COLO668 (cell line): ENCODE results near the gene PALS1.
"Not testable (repeated sequence)": the region's sequence is repeated elsewhere in the genome, so short reads cannot be mapped to it uniquely, and the experiment has no call there.

Experiments used
- DNase-seq: peaks from one replicate; lab custom pipeline; 2025; ENCODE audit not compliant: unreplicated experiment; lab: John Stamatoyannopoulos, UW

PALS1 gene

GRCh38 chr14:67257906-67258305, 16.7 kb downstream of the PALS1 start:
- DNase-seq = no peak

DNA sequence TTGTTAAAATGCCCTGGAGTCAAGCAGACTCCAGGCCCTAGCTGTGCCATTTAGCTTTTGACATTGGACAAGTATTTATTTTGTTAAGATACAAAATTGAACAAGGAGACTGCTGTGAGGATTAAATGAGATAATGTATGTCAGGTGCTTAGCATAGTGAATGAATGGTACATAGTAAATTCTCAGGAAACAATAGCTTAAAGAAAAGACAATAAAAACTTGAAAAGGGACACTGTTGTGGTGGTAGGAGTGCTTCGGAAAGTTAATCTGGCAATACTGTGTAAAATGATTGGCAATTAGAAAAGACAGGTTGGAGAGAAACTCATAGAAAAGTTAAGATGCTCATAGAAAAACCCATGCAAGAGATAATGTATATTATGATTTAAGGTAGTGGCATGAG, 19.7 kb downstream of the PALS1 start:
- no peak for DNase-seq

DNA sequence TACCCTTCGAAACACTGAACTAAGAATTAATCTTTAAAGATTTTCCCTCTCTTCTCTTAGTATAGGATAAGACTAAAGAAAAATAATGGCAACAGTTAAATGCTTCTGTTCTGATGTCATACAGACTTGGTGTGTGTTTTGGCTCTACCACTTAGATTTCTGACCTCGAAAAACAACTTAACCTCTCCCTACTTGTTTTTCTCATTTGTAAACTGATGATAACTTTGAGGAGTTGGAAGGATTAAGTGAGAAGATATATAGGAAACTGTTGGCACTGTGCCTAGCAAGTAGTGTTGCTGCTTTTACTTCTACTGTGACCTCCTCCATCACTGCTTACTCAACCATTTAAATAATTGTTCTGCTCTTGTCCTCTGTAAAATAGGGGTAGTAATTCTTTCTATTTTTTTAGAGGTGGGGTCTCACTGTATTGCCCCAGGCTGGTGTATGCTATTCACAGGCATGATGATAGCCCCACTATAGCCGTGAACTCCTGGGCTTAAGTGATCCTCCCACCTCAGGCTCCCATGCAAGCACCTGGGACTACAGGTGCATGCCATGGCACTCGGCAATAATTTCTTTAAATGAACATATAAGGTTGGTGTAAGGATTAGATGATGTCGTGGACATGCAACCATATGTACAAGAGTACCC, 22.4 kb downstream of the PALS1 start:
- no peak for DNase-seq

DNA sequence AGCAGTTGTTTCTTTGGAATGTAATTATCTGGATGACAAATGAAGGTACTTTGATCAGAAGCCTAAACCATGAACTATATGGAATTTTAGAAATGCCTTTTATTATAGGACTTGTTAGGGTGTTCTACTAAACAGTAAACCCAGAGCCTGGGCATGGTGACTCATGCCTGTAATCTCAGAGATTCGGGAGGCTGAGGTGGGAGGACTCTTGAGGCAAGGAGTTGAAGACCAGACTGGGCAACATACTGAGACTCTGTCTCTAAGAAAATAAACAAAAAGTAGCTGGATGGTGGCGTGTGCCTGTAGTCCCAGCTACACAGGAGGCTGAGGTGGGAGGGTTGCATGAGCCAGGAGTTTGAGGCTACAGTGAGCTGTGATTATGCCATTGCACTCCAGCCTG, 23.9 kb downstream of the PALS1 start:
- no peak for DNase-seq

GRCh38 chr14:67267576-67268328, 26.5 kb downstream of the PALS1 start:
- DNase-seq = no peak

DNA sequence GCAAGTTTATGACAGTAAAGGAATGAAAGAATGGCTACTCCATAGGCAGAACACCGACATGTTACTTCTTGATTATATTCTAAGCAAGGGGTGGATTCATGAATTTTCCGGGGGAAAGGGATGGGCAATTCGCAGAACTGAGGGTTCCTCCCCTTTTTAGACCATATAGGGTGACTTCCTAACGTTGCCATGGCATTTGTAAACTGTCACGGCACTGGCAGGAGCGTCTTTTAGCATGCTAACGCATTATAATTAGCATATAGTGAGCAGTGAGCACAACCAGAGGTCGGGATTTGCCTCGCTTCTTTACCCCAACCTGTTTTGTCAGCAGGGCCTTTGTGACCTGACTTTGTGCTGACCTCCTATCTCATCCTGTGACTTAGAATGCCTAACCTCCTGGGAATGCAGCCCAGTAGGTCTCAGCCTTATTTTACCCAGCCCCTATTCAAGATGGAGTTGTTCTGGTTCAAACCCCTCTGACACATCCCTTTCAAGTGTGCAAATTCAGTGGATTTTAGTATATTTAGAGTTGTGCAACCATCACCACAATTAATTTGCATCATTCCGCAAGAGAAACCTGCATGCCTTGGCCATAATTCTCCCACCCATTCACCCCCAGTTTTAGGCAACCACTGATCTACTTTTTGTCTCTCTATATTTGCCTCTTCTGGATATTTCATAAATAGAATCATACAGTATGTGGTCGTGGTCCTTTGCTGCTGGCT, 27.4 kb downstream of the PALS1 start:
- no peak for DNase-seq

GRCh38 chr14:67269298-67270060, 28.2 kb downstream of the PALS1 start:
- DNase-seq = no peak

DNA sequence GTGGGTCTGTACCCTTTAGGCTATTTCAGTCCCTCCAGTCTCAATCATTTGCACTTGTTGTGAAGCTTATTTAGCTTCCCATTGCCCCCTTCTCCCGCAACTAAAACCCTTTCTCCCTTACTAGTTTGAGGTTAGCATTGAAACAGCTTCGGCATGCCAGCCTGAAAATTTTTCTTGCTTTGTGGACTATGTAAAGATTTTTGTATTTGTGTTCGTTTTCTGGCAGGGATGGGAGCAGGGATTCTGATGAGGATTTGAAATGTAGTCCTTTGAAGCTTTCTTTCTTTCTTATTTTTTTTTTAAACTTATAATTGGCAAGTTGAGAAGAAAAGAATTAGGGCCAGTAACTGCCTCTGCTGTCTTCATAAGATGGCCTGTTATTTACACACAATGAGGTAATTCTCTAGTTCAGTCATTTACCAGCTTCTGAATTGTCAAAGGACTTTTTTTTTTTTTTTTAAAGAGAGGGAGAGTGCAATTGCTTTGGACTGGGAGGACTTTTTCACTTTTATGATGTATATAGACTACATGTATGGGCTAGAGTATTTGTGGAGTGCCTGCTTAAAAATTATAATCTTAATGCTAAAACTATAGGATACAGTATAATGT, 29.0 kb downstream of the PALS1 start:
- no peak for DNase-seq

DNA sequence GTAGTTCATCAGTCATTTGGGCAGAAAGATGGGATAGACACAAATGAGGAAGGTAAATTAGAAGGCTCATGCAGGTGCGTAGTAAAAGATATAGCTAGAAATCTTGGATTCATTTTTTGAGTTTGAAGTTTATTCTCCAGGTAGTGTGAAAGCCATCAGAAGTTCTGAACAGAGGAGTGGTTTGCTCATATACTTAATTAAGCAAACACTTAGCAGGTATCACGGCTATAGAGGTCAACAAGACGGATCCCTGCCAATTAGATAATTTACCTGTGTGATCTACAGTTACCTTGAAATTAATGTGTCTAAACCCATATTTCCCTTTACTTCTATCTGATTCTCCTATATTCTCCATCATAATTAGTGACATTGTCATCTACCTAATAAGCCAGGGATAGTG, 29.7 kb downstream of the PALS1 start:
- no peak for DNase-seq

DNA sequence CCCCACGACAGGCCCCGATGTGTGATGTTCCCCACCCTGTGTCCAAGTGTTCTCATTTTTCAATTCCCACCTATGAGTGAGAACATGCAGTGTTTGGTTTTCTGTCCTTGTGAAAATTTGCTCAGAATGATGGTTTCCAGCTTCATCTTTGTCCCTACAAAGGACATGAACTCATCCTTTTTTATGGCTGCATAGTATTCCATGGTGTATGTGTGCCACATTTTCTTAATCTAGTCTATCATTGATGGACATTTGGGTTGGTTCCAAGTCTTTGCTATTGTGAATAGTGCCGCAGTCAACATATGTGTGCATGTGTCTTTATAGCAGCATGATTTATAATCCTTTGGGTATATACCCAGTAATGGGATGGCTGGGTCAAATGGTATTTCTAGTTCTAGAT, 32.0 kb downstream of the PALS1 start:
- DNase-seq = not testable (repeated sequence)

- DNase-seq = no peak
These were observed 34.9 kb downstream of the PALS1 start for GRCh38 chr14:67276131-67276530.

GRCh38 chr14:67280506-67280905, 39.3 kb downstream of the PALS1 start:
- no peak for DNase-seq

DNA sequence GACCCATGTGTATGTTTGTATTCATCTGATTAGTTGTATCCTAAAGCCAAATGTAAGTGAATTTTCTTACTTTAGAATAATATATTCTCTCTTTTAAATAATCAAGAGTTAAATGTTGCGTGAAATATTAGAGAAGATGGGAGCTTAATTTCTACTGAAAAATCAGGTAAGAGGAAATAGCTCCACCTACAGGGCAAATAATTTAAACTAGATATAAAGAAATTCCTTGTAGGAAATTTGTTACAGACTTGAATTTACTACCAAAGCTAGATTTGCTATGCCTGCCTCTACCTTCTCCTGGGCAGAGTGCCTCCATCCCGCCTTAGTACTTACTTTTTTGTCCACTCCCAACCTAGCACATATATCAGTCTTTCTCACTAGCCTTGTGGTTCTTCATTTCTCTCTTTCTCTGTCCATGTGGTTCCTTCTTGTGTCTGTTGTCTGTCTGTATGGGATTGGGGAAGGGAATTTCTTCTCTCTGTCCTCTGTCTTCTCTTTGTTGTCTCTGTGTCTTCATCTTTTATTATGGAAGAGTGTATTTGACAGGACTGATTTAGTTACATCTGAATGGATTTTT, 44.7 kb downstream of the PALS1 start:
- DNase-seq = no peak
